ENCODE data around the gene DGKZ.

The DGKZ gene

DNA sequence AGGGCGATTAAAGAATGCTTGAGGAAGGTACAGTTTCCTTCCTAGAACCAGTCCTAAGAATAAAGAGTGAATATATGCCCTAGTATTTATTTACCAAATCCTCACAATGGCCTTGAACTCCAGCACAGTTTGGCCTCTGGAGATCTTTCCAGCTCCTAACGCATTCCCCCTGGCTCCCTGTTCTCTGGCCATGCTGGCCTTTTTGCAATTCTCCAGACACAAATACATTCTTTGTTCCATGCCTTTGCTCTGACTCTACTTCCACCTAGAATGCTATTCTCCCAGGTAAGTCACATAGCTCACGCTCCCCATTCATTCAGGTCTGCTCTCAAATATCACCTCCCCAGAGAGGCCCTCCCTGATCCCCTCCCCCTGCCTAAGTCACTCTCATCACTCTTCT, 3.7 kb upstream of the DGKZ start:
- no peak for DNase-seq (ENCODE audit: low read depth in 2 of 3, low spot score in 2 of 3)

DNA sequence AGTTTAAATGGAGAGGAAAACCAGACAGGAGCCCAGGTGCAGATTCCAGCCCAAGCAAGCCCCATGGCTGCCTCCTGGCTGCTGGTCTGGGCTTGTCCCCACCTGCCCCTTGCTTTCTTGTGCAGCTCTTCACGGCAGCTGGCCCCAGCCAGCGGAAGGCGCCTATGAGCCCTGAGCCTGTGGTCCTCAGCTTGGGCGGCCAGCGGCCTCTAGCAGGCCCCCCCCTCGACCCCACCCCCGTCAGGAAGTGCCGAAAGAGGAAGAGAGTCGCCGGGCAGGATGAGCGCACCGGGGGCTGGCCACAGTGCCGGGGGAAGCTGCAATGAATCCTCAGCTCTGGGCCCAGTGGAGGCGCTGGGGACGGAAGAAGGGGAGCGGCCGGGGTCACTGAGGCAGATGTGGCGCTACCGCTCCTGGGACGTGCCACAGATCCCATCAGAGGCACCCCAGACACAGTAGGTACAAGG, 2.1 kb upstream of the DGKZ start:
- no peak for DNase-seq (ENCODE audit: low read depth in 2 of 3, low spot score in 2 of 3)

DNA sequence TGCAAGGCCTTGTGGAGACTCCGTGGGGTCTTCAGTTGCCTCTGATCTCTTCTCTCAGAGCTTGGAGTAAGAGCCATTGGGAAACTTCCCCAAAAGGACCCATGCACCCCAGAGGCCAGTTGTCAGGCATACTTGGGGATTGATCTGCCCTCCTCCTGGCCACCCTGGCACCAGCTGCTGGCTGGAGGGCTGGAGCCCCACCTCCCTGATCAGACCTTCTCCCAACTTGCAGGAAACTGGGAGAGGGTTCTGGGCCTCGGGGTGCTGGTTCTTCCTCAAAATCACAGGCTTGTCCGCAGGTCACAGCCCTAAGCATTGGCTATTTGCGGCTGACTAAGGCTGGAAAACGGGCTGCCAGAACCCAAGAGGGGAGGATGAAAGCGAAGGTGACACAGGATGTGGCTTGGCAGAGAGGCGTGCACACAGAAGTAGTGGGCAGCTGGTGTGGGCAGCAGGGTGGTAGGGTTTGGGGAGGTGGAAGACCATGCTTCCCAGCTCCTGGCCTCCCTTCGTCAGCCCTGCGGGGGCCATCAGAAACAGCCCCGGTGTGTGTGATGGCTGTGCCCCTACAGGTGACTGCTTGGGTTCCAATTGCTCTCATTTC, 1.3 kb upstream of the DGKZ start:
- DNase-seq (ENCODE audit: low read depth in 2 of 3, low spot score in 2 of 3), result no peak

- DNase-seq (ENCODE audit: low read depth in 2 of 3, low spot score in 2 of 3), result no peak
Measured at GRCh38 chr11:46347637-46348311, 511 bp downstream of the DGKZ start.

DNA sequence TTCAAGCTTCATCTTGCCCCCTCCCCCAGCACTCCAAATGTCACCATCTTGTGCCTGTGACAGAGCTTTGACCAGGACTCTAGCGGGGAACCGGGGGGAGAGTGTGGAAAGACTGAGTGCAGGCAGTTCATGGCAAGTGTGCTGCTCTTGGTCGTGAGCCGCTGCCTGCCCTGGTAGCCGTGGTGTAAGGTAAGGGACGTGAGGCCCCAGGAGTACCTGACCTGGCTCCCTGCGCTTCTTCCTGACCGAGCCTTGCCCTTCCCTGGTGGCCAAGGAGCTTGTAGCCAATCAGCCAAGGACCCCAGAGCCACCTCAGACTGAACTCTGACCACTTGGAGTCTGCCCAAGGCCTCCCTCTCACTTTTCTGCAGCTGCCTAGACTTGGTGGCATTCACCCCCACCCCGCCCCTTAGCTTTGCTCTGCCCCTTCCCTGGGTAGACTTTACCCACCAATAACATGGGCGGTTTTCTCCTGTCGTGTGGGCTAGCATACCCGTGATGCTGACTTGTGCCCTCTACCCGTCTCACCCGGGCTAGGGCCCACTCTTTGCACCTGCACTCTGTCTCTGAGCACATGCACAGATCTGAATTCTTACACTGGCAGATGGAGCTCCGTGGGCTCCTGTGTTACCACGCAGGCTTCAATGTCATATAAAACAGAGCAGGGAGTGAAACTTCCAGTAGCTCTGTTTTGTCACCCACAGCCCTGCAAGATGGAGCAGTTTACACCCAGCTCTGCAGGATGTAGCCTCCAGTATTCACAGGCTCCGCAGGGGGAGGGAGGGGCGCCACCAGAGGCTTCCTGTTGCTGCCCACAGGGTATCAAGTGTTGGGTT, 1.5 kb downstream of the DGKZ start:
- no peak for DNase-seq (ENCODE audit: low read depth in 2 of 3, low spot score in 2 of 3)

- DNase-seq (ENCODE audit: low read depth in 2 of 3, low spot score in 2 of 3), result no peak
Measured at GRCh38 chr11:46350695-46351094, 3.4 kb downstream of the DGKZ start.

GRCh38 chr11:46351148-46351547, 3.9 kb downstream of the DGKZ start:
- DNase-seq (ENCODE audit: low read depth in 2 of 3, low spot score in 2 of 3), result no peak

DNA sequence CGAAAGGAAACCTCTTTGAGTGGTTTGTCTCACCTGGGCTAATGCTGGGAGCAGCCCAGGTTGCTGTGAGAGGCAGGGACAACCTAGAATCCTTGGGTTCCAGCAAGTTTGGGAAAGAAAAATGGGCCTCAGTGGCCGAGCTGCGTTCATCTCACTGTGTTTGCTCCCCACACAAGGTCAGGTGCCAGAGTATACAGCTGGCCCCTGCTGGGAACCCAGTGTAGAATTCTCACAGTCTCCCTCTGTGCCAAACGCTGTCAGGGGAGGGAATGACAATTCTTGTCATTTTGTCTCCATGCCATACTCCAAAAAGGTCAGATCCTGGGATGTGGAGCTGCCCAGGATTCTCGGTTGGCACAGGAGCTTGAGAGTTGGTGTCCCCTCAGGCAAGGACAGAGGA, 4.3 kb downstream of the DGKZ start:
- no peak for DNase-seq (ENCODE audit: low read depth in 2 of 3, low spot score in 2 of 3)

GRCh38 chr11:46352063-46352841, 5.0 kb downstream of the DGKZ start:
- DNase-seq (ENCODE audit: low read depth in 2 of 3, low spot score in 2 of 3), result peak in 2 of 3 experiments; percentile 56 to 68

- no peak for DNase-seq (ENCODE audit: low read depth in 2 of 3, low spot score in 2 of 3)
Measured at GRCh38 chr11:46353698-46354097, 6.4 kb downstream of the DGKZ start.

DNA sequence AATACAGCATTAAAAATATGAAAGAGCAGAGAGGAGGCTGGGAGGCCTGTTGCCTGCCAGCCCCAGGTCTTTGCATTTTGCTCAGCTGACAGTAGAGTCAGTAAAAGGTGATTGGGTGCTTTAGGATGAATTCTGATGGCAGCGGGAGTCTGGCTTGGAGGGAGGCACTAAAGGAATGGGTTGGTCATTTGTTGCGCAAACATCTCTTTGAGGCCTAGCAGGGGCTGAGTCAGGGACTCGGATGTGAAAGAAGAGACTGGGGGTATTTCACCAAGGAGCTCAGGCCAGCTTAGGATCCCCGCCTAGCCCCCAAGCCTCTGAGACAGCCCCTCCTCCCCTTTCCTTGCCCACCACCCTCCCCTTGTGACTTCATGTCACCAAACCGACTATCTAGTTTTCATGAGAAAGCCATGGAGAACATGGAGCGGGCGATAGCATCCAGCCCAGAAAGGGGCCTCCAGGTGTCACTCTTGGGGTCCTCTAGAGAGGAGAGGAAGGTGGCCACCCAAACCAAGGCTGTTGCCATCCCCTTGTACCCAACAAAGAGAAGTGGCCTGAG, 9.7 kb downstream of the DGKZ start:
- DNase-seq (ENCODE audit: low read depth in 2 of 3, low spot score in 2 of 3), result no peak

GRCh38 chr11:46357483-46357936, 10.2 kb downstream of the DGKZ start:
- no peak for DNase-seq (ENCODE audit: low read depth in 2 of 3, low spot score in 2 of 3)

DNA sequence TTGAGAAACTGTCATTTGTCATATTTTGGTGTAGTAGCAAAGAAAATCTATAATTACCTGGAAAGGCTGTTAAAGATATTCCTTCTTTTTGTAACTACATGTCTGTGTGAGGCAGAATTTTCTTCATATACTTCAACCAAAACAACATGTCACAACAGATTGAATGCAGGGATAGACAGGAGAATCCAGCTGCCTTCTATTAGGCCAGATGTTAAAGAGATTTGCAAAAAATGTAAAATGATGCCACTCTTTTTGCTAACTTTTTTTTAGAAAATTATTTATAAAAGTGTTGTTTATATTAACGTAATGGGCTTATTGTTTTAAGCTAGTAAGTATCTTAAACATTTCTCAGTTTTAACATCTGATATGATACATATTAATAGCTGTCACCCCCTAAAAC, 12.7 kb downstream of the DGKZ start:
- DNase-seq (ENCODE audit: low read depth in 2 of 3, low spot score in 2 of 3), result no peak

DNA sequence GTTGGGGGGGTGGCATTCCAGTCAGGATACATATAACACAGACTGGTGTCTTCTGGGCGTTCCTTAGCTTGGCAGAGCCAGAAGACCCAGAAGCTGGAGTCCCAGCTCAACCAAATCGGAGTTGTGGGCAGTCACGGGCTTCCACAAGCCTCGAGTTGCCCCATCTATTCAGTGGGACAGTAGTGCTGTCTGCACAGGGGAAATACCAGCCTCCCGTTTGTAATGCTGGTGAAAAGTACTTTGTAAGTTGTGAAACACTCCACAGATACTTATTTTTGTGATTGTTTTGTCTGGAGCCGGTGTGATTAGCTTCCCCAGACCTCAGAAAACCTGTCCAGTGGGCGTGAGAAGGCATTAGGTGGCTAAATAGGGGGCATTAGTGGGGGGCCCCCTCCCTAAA, 13.6 kb downstream of the DGKZ start:
- DNase-seq (ENCODE audit: low read depth in 2 of 3, low spot score in 2 of 3), result no peak

GRCh38 chr11:46361283-46362155, 14.3 kb downstream of the DGKZ start:
- no peak for DNase-seq (ENCODE audit: low read depth in 2 of 3, low spot score in 2 of 3)

GRCh38 chr11:46362156-46363030, 15.1 kb downstream of the DGKZ start:
- no peak for DNase-seq (ENCODE audit: low read depth in 2 of 3, low spot score in 2 of 3)

DNA sequence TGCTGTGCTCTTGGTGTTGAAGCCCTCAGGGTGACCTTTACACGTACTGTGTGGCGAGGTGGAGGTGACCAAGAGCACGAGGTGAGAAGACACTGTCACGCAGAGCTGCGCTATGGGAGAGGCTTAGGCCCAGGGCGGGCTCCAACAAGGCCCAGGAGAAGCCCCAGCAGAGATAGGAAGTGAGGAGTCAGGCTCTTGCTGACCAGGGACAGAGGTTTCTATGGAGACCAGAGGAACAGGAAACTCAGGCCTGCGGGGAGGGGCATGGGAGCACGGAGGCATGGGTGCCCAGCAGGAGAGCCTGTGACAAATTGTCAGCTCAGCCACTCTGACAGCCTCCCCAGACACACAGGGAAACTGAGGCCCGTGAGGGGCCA, 15.8 kb downstream of the DGKZ start:
- no peak for DNase-seq (ENCODE audit: low read depth in 2 of 3, low spot score in 2 of 3)

GRCh38 chr11:46363455-46364005, 16.3 kb downstream of the DGKZ start:
- DNase-seq (ENCODE audit: low read depth in 2 of 3, low spot score in 2 of 3), result no peak

GRCh38 chr11:46364056-46364455, 16.8 kb downstream of the DGKZ start:
- DNase-seq (ENCODE audit: low read depth in 2 of 3, low spot score in 2 of 3), result no peak

Measured in activated CD8-positive, alpha-beta memory T cell treated with anti-CD3 and anti-CD28 coated beads for 48 hours (primary cell).